Measurements from ENCODE around the gene LRRC55. TPM values are rescaled to one million over a fixed set of nuclear protein-coding genes. Genes with fewer than 3 reads are reported as not detected.

LRRC55 gene
- 1 to 10 TPM; 5.6 to 6.4 (median 6.4) TPM for polyA plus RNA-seq (ENCODE audit: insufficient read length in 3 of 3)

DNA sequence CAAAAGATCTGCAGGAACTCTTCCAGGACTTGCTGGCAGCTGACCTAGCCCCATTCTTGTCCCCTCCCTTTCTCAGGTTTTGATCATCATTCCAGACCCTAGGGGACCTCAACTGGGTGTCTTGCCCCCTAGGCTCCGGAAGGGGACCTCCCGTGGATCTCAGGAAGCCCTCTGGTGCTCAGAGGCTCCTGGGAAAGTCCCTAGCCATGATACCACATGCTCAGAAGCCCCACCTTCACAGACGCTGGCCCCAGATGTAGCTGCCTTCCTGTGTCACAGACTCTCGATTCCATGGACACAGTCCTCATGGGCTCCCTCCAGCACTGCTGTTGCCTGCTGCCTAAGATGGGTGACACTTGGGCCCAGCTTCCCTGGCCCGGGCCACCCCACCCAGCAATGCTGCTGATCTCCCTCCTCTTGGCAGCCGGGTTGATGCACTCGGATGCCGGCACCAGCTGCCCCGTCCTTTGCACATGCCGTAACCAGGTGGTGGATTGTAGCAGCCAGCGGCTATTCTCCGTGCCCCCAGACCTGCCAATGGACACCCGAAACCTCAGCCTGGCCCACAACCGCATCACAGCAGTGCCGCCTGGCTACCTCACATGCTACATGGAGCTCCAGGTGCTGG, at the start of gene LRRC55:
LRRC55 (plus strand) TSS at position 276 of the 628 bp plus-strand sequence; CDS start at position 346, 70 bp downstream.
- no peak for DNase-seq (ENCODE audit: low read depth in 3 of 3, low spot score in 2 of 3)

DNA sequence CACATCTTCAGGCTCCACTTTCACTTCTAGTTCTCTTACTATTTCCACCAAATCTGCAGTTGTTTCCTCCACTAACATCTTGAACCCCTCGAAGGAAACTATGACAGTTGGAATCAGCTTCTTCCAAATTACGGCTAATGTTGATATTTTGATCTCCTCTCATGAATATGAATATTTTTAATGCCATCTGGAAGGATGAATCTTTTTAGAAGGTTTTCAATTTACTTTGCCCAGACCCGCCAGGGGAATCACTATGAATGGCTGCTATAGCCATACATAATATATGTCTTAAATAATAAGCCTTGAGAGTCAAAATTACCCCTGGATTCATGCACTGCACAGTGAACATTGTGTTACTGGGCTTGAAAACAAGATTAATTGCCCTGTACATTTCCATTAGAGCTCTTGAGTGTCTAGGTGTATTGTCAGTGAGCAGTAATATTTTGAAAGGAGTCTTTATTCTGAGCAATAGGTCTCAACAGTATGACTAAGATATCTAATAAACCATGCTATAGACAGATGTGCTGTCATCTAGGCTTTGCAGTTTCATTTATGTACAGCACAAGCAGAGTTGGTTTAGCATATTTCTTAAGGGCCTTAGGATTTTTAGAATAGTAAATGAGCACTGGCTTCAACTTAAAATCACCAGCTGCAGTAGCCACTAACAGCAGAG, 48.3 kb upstream of the LRRC55 start:
- no peak for DNase-seq (ENCODE audit: low read depth in 3 of 3, low spot score in 2 of 3)

DNA sequence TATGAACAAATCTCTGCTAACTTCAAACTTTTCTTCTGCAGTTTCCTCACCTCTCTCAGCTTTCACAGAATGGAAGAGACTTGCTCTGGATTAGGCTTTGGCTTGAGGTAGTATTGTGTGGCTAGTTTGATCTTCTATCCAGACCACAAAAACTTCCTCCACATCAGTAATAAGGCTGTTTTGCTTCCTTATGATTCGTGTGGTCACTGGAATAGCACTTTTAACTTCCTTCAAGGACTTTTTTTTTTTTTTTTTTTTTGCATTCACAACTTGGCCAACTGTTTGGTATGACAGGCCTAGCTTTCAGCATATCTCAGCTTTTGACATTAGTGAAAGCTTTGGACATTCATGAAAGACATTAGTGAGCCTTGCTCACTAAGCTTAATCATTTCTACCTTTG, 47.5 kb upstream of the LRRC55 start:
- no peak for DNase-seq (ENCODE audit: low read depth in 3 of 3, low spot score in 2 of 3)

DNA sequence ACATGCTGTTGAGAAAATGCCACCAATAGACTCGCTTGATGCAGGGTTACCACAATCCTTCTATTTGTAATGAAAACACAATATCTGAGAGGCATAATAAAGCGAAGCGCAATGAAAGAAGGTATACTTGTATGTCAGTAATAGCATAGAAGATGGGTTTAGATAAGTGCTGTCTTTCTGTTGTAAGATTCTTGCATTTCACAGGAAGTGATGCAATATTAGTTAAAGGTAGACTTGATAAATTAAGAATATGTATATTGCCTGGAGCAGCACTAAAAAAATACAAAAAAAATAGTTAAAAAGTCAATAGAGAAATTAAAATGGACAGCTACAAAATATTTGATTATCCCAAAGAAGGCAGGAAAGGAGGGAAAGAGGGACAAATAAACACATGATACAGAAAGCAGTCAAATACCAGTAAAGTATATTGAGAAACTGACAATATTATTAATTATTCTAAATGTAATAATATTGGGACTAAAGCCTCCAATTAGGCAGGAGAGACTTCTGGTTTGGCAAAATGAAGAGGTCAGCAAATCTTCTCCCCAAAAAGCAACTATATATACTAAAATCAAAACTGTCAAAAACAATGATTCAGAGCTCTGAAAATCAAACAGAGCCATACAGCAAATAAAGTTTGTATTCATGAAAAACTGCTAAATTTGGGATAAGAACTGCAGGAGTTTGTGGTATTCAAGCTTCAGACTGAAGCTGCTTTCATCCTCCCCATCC, 46.6 kb upstream of the LRRC55 start:
- no peak for DNase-seq (ENCODE audit: low read depth in 3 of 3, low spot score in 2 of 3)

DNA sequence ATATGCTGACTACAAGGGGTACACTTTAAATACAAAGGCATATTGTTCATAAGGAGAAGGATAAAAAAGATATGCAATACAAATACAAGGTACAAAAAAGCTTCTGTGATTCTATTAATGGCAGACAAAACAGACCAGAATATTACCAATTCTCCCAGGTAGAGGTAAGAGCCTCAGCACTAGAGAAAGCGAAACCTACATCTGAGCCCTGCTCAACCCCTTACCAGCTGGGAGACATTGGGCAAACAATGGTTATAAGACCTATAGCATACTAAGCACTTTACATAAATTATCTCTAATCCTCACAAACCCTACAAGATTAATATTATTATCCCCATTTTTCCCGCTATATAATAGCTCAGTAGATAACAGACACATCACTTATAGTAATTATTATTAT, 41.2 kb upstream of the LRRC55 start:
- DNase-seq (ENCODE audit: low read depth in 3 of 3, low spot score in 2 of 3): no peak

DNA sequence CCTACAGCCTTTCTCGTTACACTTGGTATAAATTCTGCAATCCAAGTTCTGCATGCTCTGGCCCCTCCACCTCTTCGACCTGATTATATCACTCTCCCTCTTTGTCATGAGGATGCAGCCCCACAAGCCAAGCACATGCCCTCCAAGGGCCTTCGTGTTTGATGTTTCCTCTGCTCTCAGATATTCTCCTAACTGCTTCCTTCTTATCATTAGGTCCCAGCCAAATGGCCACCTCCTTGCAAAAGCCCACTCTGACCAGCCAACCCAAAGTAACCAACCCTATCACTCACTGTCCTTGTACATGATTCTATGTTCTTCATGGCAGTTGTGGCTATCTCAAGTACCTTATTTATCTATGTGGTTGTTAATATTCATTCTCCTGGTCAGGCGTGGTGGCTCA, 38.3 kb upstream of the LRRC55 start:
- DNase-seq (ENCODE audit: low read depth in 3 of 3, low spot score in 2 of 3): no peak

DNA sequence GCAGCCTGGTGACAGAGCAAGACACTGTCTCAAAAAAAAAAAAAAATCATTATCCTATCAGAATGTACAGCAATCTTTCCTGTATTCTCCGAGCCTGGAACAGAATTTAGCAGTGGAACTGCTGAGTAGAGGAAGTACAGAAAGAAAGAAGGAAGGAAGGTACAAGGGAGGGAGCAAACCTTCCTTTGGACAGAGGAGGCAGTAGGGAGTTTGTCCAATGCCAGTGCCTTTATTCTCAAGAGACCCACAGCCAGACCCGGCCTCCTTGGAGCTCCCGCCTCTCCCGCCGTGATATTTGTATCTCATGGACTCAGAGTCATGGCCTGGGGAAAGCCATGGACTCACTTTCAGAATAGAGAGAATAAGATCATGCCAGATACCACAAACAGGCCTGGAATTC, 37.7 kb upstream of the LRRC55 start:
- DNase-seq (ENCODE audit: low read depth in 3 of 3, low spot score in 2 of 3): no peak

DNA sequence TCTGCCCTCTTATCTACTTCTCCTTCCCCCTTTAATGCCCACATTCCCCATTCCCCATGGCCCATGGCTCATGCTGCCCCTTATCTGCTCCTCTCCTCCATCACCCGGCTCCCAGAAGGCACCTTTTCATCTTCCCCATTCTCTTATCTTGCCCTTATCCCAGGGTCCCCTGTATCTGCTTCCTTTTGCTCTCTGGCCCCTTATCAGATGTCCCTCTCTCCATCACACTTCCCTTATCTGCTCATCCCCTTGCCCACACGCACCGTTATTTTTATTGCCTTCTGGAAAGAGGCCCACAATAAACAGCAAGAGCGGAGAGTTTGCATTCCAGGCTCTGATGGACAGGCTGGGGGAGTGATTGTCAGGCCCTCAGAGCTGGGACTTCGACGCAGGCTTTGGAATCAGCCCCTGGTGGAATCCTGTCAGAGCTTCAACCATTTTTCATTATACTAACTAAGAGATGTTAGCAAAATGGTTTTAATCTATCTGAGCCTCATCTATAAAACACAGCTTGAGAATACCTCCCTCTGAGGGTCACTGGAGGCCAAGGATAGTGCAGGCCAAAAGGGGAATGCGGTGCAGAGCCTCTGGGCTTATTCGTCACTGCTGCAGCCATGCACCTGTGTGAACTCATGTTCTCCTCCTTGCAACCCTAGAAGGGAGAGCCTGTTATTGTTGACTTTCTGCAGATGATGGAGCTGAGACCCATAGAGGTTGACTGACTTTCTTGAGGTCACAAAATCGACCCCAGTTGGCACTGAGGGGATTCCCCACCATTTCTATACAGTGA, 37.0 kb upstream of the LRRC55 start:
- no peak for DNase-seq (ENCODE audit: low read depth in 3 of 3, low spot score in 2 of 3)

GRCh38 chr11:57146301-57146700, 35.5 kb upstream of the LRRC55 start:
- no peak for DNase-seq (ENCODE audit: low read depth in 3 of 3, low spot score in 2 of 3)

DNA sequence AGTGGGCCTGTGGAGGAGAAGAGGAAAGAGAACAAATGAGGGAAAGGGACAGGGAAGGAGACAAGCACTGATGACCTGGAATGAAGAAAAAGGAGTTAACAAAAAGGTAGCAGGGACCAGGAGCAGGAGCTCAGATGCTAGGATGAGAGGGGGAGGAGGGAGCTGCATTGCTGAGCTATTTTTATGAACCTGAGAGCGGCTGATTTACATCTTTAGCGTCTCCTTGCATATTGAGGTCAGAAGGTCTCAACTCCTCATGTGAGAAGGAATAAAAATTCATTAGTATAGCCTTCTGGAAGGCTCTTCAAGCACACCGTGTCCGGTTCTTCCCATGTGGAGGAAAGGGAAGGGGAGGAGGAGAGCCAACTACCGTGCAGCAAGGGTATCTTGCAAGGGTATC, 33.1 kb upstream of the LRRC55 start:
- no peak for DNase-seq (ENCODE audit: low read depth in 3 of 3, low spot score in 2 of 3)

DNA sequence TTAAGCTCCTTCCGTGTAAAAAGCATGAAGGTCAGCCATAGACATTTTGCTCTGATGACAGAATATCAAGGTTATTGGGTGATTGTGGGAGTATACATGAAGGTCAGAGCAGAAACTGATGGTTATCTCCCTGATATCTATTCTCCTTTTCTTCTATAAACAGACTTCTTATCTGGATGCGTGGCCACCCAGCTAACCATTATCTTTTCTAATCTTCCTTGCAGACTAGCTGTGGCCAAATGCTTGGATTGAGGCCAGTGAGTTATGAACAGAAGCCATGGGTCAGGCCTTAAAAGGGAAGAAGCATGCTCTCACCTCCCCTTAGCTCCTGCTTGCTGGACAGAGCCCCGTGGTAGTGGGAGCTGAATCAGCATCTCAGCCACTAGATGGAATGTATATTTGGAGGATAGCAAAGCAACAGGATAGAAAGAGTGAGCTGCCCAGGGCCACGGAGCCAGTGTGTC, 31.3 kb upstream of the LRRC55 start:
- no peak for DNase-seq (ENCODE audit: low read depth in 3 of 3, low spot score in 2 of 3)

DNA sequence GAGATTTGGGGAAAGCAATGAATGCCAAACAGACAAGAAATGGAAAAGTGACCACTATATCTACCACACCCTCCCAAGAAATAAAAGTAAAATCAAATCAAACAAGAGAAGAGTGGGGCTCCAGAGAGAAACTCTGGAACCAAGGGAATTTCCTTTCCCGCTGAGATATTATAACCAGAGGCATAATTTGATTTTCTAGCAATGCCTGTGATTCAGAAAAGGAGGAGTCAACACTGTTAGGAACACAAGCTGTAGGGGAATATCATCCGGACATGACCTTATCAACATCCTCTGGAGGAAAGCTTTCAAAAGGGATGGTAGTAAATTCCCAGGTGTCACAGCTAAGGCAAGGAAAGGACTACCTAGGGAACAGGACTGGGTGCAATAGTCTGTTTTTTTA, 29.6 kb upstream of the LRRC55 start:
- DNase-seq (ENCODE audit: low read depth in 3 of 3, low spot score in 2 of 3): no peak

- no peak for DNase-seq (ENCODE audit: low read depth in 3 of 3, low spot score in 2 of 3)
These were observed 28.3 kb upstream of the LRRC55 start for GRCh38 chr11:57153448-57153847.

- DNase-seq (ENCODE audit: low read depth in 3 of 3, low spot score in 2 of 3): no peak
These were observed 27.0 kb upstream of the LRRC55 start for GRCh38 chr11:57154739-57155138.

DNA sequence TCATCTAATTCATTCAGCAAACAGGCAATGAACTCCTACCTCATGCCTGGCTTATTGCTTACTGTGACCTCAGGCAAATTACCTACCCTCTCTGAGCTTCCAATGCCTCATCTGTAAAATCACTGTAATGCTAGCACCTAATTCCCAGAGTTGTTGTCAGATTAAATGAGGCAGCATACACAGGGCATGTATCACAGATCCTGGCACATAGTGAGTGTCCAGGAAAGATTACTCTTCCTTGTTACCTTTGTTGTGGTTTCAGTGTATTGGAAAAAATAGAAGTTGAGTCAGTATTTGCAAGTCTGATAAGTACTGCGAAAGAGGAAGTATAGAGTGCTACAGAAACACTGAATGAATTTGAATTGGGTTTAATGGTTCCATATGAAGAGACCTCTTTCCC, 26.4 kb upstream of the LRRC55 start:
- no peak for DNase-seq (ENCODE audit: low read depth in 3 of 3, low spot score in 2 of 3)

DNA sequence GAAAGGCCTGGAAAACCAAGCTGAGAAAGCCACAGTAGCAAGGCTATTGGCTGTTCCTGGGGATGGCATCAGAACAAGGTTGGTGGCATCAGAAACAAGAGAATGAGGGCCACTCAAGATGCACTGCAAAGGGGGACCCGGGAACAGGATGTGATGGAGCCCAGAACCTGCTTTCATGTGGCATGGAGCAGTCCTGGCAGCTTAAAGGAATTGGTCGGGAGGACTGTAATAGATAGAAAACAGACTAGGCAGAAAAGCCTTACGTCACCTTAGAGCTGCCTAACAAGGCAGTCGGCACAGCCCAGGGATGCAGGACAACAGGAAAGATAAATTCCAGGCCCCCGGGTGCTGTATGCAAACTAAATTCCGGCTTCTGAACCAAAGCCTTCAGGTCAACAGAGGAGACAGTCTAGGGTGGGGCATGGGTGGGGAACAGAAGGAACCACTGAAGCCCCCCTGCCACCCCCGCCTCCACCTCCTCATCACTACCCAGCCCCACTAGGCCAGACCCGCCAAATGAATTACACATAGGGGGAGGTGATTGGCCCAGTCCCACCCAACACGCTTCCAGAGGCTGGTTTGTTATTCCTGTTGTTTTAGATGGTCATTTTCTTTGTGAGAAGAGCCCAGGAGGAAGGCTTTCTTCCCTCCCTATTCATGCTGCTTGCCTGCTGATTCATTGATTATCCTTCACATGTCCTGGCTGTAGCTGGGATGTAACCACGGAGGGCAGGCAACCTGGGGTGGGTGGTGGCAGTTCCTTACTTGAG, 25.7 kb upstream of the LRRC55 start:
- DNase-seq (ENCODE audit: low read depth in 3 of 3, low spot score in 2 of 3): no peak

- no peak for DNase-seq (ENCODE audit: low read depth in 3 of 3, low spot score in 2 of 3)
These were observed 24.8 kb upstream of the LRRC55 start for GRCh38 chr11:57156928-57157327.

DNA sequence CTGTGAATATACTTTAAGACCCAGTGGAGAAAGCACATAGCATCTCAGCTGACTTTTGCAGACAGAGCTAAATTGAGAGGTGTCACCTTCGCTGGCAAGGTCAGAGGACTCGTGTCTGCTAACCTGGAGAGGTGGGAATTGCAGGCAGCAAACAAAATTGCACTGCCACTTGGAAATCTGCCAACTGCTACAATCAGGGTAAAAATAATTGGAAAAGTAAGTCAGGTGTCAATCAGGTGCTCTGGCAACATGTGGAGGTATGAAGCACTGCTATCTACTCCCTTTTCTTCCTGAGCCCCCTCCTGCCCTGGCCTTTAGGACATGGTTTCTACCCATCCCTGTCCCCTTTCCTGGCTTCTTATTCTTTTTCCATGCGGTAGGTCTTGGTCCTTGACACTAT, 24.1 kb upstream of the LRRC55 start:
- no peak for DNase-seq (ENCODE audit: low read depth in 3 of 3, low spot score in 2 of 3)

DNA sequence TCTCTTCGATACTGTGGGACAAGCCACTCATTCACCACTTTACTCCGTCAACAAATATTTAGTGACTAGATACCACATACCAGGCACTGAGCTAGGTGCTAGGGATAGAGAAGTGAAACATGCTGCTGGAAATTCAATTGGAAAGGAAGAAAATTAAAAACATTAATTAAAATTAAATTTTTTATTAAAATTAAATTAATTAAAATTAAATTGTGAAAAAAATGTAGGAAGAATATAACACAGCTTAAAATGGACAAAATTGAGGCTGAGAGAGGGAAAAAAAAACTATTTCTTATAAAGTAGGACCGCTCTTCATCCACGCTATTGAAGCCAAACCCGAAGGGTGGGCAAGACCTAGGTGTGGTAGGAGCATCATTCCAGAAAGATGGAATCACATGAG, 23.6 kb upstream of the LRRC55 start:
- DNase-seq (ENCODE audit: low read depth in 3 of 3, low spot score in 2 of 3): no peak

DNA sequence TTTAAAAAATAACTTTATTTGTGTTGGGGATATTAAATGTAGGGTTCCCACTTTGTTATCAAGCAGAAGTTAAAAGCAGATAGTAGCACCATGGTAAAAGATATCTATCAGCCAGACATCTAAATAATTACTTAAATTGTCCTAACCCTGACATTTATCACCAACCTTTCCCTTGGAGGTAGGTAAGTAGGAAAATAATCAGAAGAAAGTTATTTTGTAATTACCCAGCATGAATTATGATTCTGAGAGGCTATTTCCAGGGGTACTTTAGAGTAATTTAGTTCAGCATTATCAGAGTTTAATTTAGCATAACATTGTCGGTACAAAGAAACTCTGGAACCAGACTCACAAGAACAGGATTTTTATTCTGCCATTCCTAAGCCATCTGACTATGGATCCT, 23.2 kb upstream of the LRRC55 start:
- no peak for DNase-seq (ENCODE audit: low read depth in 3 of 3, low spot score in 2 of 3)

All from right renal cortex interstitium (tissue), 3 donors.